GM21619 (cell line): Measurements from ENCODE around the gene STARD9.
A peak's percentile ranks its signal among the peaks of the same experiment; 100 is the strongest.
"Not testable (repeated sequence)": the region's sequence is repeated elsewhere in the genome, so short reads cannot be mapped to it uniquely, and the experiment has no call there.

ENCODE experiments used
- ATAC-seq: cut with Tn5 transposase; IDR thresholded peaks from one replicate; pipeline ENCODE4 v1.9.1; 2021; ENCODE audit not compliant: unreplicated experiment

Gene STARD9

GRCh38 chr15:42575188-42576039, at the start of gene STARD9:
STARD9 (plus strand) TSS chr15:42575606; CDS start chr15:42575716, 110 bp downstream.
- peak; percentile 91 for ATAC-seq

GRCh38 chr15:42528970-42529369, 46.4 kb upstream of the STARD9 start:
- ATAC-seq: no peak

GRCh38 chr15:42533246-42533645, 42.2 kb upstream of the STARD9 start:
- no peak for ATAC-seq

GRCh38 chr15:42544853-42545629, 30.4 kb upstream of the STARD9 start:
- ATAC-seq: no peak

GRCh38 chr15:42547918-42548248, 27.5 kb upstream of the STARD9 start:
- no peak for ATAC-seq

- ATAC-seq: peak; percentile 69
Observed at GRCh38 chr15:42548249-42549031, 27.0 kb upstream of the STARD9 start, which contains the start of the genes HAUS2 and LRRC57. HAUS2 (plus strand) TSS chr15:42548838; CDS start chr15:42548873, 35 bp downstream. LRRC57 (minus strand) TSS chr15:42548793; CDS start chr15:42548434, 359 bp downstream.

GRCh38 chr15:42549032-42549491, 26.3 kb upstream of the STARD9 start:
- peak; percentile 14 for ATAC-seq

- no peak for ATAC-seq
Observed at GRCh38 chr15:42549741-42550392, 25.5 kb upstream of the STARD9 start.

- no peak for ATAC-seq
Observed at GRCh38 chr15:42553554-42553953, 21.9 kb upstream of the STARD9 start.

- ATAC-seq: not testable (repeated sequence)
Observed at GRCh38 chr15:42556550-42557207, 18.7 kb upstream of the STARD9 start.

- ATAC-seq: no peak
Observed at GRCh38 chr15:42558739-42559138, 16.7 kb upstream of the STARD9 start.

GRCh38 chr15:42576040-42576594, 711 bp downstream of the STARD9 start:
- no peak for ATAC-seq

GRCh38 chr15:42576776-42577175, 1.4 kb downstream of the STARD9 start:
- no peak for ATAC-seq

- no peak for ATAC-seq
Observed at GRCh38 chr15:42577514-42578031, 2.2 kb downstream of the STARD9 start.

GRCh38 chr15:42578984-42579537, 3.7 kb downstream of the STARD9 start:
- no peak for ATAC-seq

GRCh38 chr15:42581272-42581730, 5.9 kb downstream of the STARD9 start:
- peak; percentile 77 for ATAC-seq

GRCh38 chr15:42582569-42583375, 7.4 kb downstream of the STARD9 start:
- no peak for ATAC-seq
